HepG2 (cell line): ENCODE measurements around the gene SLC13A3. TPM values are rescaled to one million over a fixed set of nuclear protein-coding genes. Genes with fewer than 3 reads are reported as not detected.

ENCODE experiments used
- CBX2 ChIP-seq, 2 experiments: fragments of 200-600 bp in 1 of 2; sonication (generic); formaldehyde crosslinking in 1 of 2; IDR thresholded peaks; 2 replicates each; pipeline versions ENCODE4 v1.7.0 to v1.8.1; 2018 to 2022; ENCODE audit warnings: low read depth in 2 of 2, low read length in 1 of 2, mild to moderate bottlenecking in 1 of 2, missing genetic modification reagents in 1 of 2
- CHCHD3 ChIP-seq: sonication (generic); formaldehyde crosslinking; IDR thresholded peaks from 2 replicates; pipeline ENCODE4 v1.8.0; 2022; ENCODE audit warnings: mild to moderate bottlenecking, missing genetic modification reagents, moderate library complexity
- HES4 ChIP-seq: sonication (generic); formaldehyde crosslinking; IDR thresholded peaks from 2 replicates; pipeline ENCODE4 v1.9.0; 2021; ENCODE audit warnings: mild to moderate bottlenecking, missing genetic modification reagents, borderline replicate concordance
- HHEX ChIP-seq: IDR thresholded peaks from 2 replicates; pipeline ENCODE4 v1.6.1; 2016; ENCODE audit warnings: control low read depth
- HOXA5 ChIP-seq: sonication (generic); formaldehyde crosslinking; IDR thresholded peaks from 2 replicates; pipeline ENCODE4 v1.4.0; 2020; ENCODE audit warnings: missing genetic modification reagents
- KAT8 ChIP-seq: IDR thresholded peaks from 2 replicates; pipeline ENCODE4 v1.6.1; 2016; ENCODE audit warnings: missing genetic modification reagents, missing compliant biosample characterization
- RBM22 ChIP-seq: fragments of 200-400 bp; formaldehyde crosslinking; optimal IDR thresholded peaks from 2 replicates; pipeline ENCODE3; 2017; ENCODE audit warnings: mild to moderate bottlenecking, low read length, moderate library complexity
- REL ChIP-seq: sonication (generic); formaldehyde crosslinking; conservative IDR thresholded peaks from 2 replicates; pipeline ENCODE4 v1.8.0; 2022; ENCODE audit warnings: mild to moderate bottlenecking, missing genetic modification reagents, moderate library complexity
- SNAI1 ChIP-seq: sonication (generic); formaldehyde crosslinking; IDR thresholded peaks from 2 replicates; pipeline ENCODE4 v1.5.0; 2020; ENCODE audit warnings: mild to moderate bottlenecking, missing genetic modification reagents, borderline replicate concordance
- SOX5 ChIP-seq: IDR thresholded peaks from 2 replicates; pipeline ENCODE4 v1.6.1; 2016; ENCODE audit warnings: borderline replicate concordance
- SP1 ChIP-seq, 2 experiments: fragments of 450-650 bp in 1 of 2; sonication (generic) in 1 of 2; formaldehyde crosslinking in 1 of 2; IDR thresholded peaks; 2 replicates each; pipeline versions ENCODE4 v1.4.0 to v1.6.1; 2016 to 2020; ENCODE audit warnings: missing genetic modification reagents in 1 of 2
- TSC22D2 ChIP-seq: sonication (generic); formaldehyde crosslinking; IDR thresholded peaks from 2 replicates; pipeline ENCODE4 v1.5.1; 2020; ENCODE audit warnings: missing genetic modification reagents, mild to moderate bottlenecking, borderline replicate concordance
- ZNF589 ChIP-seq: sonication (generic); formaldehyde crosslinking; conservative IDR thresholded peaks from 2 replicates; pipeline ENCODE4 v1.8.0; 2022; ENCODE audit warnings: mild to moderate bottlenecking, moderate library complexity, missing genetic modification reagents
- ZSCAN20 ChIP-seq: sonication (generic); formaldehyde crosslinking; IDR thresholded peaks from 2 replicates; pipeline ENCODE4 v1.4.0; 2020; ENCODE audit warnings: missing genetic modification reagents, mild to moderate bottlenecking, borderline replicate concordance
- polyA plus RNA-seq, 8 experiments: library from polyadenylated mRNA; depleted of rRNA in 3 of 8; stranded (reverse) in 7 of 8; unstranded in 1 of 8; fragments of >200 nt; fragmentation: Illumina TruSeq in 4 of 8; extraction: Trizol in 4 of 8; gene quantifications; 2 replicates each; pipeline versions ENCODE4 v1.2.1 to v1.2.3, GENCODE V29; 2011 to 2016; ENCODE audit warnings: low read depth in 4 of 8, missing spikeins in 1 of 8, mixed read lengths in 1 of 8; ENCODE audit not compliant: insufficient read depth in 1 of 8
- total RNA-seq, 5 experiments: library from RNA; depleted of rRNA; stranded (reverse); fragments of >200 nt; fragmentation: Illumina TruSeq; extraction: Trizol; gene quantifications; 2 replicates each; pipeline ENCODE4 v1.2.3, GENCODE V29; 2016; ENCODE audit warnings: low read depth in 1 of 5
- TF ChIP-seq, protein P1 (sequence below): sonication (generic); formaldehyde crosslinking; IDR thresholded peaks from 2 replicates; pipeline ENCODE4 v1.5.0; 2020; ENCODE audit warnings: missing genetic modification reagents
- TF ChIP-seq, protein P2 (sequence below): sonication (generic); formaldehyde crosslinking; IDR thresholded peaks from 2 replicates; pipeline ENCODE4 v1.9.0; 2021; ENCODE audit warnings: mild to moderate bottlenecking, missing genetic modification reagents
- TF ChIP-seq, protein P3 (sequence below), 2 experiments: sonication (generic) in 1 of 2; formaldehyde crosslinking in 1 of 2; IDR thresholded peaks; 2 replicates each; pipeline versions ENCODE4 v1.5.1 to v1.6.1; 2011 to 2020; ENCODE audit warnings: borderline replicate concordance in 1 of 2, low read depth in 1 of 2, low read length in 1 of 2, mild to moderate bottlenecking in 1 of 2, missing genetic modification reagents in 1 of 2, moderate library complexity in 1 of 2
- TF ChIP-seq, protein P4 (sequence below): IDR thresholded peaks from 2 replicates; pipeline ENCODE4 v1.6.1; 2016; ENCODE audit warnings: mild to moderate bottlenecking, missing biosample characterization, missing genetic modification reagents

The SLC13A3 gene
- total and polyA plus RNA-seq, 2 of the 13 experiments (the other 11 are each of a cell fraction or from before 2014, with no cell fraction given), result 66.5 to 76.0 TPM

DNA sequence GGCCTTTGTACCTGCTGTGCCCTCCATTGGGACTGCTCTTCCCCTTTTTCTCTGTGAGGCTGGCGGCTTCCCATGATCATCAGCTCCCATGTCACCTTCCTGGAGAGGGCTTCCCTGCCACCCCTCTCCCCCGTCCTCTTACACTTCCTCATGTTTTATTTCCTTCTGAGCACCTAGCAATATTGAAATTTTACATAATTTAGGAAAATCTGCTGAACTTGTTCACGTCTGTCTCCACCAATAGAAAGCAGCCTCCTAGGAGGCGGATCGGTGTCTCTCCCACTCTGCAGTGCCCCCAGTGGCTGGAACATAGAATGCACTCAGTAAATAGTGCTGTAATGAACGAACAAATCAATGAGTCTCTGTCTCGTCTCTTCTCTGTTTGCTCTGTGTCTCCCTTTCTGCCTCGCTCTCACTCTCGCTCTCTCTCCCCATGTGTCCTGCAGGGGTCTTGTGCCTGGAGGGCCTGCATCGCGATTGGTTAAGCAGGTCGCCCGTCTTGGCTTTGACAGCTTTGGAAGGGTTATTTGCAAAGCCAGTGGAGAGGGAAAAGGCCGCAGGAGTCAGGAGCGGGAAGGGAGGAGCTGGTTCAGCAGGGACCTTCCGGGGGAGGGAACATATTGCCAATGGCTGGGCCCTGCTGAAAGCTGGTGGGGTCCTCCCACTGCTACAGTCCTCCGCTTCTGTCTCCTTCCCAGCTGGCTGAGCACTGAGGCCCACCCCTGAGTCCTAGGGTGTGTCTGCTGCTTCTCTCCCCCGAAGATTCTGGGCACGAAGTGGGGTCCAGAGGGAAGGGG is 88.7 kb downstream of the SLC13A3 start (continued):
- TF ChIP-seq HHEX (CRISPR knock-in tag) (0 out of 2 replicates have a peak, but pooled peaks have one; percentile 52), REL (no peak), HES4 (CRISPR knock-in tag) (no peak; the same call in 1 of the 2 replicates), SP1 (IDR thresholded peaks at IDR 0.05) (no peak), SP1 (CRISPR knock-in tag; IDR thresholded peaks at IDR 0.05) (peak; percentile 83), ZSCAN20 (CRISPR knock-in tag) (no peak), SNAI1 (no peak), HOXA5 (CRISPR knock-in tag) (peak; percentile 29; the same call in 1 of the 2 replicates), CBX2 (IDR thresholded peaks at IDR 0.05; ENCODE audit: low read depth, low read length) (no peak), CBX2 (CRISPR knock-in tag; IDR thresholded peaks at IDR 0.05; ENCODE audit: low read depth) (no peak), SOX5 (CRISPR knock-in tag) (no peak), CHCHD3 (CRISPR knock-in tag) (no peak), KAT8 (CRISPR knock-in tag) (peak; percentile 21; the same call in 1 of the 2 replicates), ZNF589 (CRISPR knock-in tag) (peak; percentile 31; the same call in 1 of the 2 replicates), RBM22 (no peak), TSC22D2 (no peak)
- TF ChIP-seq, protein P1, sequence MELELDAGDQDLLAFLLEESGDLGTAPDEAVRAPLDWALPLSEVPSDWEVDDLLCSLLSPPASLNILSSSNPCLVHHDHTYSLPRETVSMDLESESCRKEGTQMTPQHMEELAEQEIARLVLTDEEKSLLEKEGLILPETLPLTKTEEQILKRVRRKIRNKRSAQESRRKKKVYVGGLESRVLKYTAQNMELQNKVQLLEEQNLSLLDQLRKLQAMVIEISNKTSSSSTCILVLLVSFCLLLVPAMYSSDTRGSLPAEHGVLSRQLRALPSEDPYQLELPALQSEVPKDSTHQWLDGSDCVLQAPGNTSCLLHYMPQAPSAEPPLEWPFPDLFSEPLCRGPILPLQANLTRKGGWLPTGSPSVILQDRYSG (CRISPR knock-in tag), result no peak
- TF ChIP-seq, protein P2, sequence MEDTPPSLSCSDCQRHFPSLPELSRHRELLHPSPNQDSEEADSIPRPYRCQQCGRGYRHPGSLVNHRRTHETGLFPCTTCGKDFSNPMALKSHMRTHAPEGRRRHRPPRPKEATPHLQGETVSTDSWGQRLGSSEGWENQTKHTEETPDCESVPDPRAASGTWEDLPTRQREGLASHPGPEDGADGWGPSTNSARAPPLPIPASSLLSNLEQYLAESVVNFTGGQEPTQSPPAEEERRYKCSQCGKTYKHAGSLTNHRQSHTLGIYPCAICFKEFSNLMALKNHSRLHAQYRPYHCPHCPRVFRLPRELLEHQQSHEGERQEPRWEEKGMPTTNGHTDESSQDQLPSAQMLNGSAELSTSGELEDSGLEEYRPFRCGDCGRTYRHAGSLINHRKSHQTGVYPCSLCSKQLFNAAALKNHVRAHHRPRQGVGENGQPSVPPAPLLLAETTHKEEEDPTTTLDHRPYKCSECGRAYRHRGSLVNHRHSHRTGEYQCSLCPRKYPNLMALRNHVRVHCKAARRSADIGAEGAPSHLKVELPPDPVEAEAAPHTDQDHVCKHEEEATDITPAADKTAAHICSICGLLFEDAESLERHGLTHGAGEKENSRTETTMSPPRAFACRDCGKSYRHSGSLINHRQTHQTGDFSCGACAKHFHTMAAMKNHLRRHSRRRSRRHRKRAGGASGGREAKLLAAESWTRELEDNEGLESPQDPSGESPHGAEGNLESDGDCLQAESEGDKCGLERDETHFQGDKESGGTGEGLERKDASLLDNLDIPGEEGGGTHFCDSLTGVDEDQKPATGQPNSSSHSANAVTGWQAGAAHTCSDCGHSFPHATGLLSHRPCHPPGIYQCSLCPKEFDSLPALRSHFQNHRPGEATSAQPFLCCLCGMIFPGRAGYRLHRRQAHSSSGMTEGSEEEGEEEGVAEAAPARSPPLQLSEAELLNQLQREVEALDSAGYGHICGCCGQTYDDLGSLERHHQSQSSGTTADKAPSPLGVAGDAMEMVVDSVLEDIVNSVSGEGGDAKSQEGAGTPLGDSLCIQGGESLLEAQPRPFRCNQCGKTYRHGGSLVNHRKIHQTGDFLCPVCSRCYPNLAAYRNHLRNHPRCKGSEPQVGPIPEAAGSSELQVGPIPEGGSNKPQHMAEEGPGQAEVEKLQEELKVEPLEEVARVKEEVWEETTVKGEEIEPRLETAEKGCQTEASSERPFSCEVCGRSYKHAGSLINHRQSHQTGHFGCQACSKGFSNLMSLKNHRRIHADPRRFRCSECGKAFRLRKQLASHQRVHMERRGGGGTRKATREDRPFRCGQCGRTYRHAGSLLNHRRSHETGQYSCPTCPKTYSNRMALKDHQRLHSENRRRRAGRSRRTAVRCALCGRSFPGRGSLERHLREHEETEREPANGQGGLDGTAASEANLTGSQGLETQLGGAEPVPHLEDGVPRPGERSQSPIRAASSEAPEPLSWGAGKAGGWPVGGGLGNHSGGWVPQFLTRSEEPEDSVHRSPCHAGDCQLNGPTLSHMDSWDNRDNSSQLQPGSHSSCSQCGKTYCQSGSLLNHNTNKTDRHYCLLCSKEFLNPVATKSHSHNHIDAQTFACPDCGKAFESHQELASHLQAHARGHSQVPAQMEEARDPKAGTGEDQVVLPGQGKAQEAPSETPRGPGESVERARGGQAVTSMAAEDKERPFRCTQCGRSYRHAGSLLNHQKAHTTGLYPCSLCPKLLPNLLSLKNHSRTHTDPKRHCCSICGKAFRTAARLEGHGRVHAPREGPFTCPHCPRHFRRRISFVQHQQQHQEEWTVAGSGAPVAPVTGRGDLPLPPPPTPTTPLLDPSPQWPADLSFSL (CRISPR knock-in tag), result no peak
- TF ChIP-seq, protein P3, sequence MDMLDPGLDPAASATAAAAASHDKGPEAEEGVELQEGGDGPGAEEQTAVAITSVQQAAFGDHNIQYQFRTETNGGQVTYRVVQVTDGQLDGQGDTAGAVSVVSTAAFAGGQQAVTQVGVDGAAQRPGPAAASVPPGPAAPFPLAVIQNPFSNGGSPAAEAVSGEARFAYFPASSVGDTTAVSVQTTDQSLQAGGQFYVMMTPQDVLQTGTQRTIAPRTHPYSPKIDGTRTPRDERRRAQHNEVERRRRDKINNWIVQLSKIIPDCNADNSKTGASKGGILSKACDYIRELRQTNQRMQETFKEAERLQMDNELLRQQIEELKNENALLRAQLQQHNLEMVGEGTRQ (IDR thresholded peaks at IDR 0.05; ENCODE audit: low read depth, low read length), result no peak
- TF ChIP-seq, protein P3 (CRISPR knock-in tag; IDR thresholded peaks at IDR 0.05; ENCODE audit: borderline replicate concordance), result no peak; the same call in 1 of the 2 replicates
- TF ChIP-seq, protein P4, sequence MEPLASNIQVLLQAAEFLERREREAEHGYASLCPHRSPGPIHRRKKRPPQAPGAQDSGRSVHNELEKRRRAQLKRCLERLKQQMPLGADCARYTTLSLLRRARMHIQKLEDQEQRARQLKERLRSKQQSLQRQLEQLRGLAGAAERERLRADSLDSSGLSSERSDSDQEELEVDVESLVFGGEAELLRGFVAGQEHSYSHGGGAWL (CRISPR knock-in tag), result peak; percentile 59; the same call in 1 of the 2 replicates
